Heart left ventricle (tissue), 16 donors: ENCODE measurements around the gene TTC39C. TPM values are rescaled to one million over a fixed set of nuclear protein-coding genes. Genes with fewer than 3 reads are reported as not detected.

Experiments used
- ATAC-seq, 4 donors: fragments of 200-7000 bp; cut with Tn5 transposase; one replicate each; pipeline ENCODE4 v1.9.1; 2020 to 2022; ENCODE audit warnings: moderate library complexity in 4 of 4, mild to moderate bottlenecking in 3 of 4, moderate number of reproducible peaks in 1 of 4
- DNase-seq, 5 donors: peaks; one replicate each; pipeline ENCODE4 v3.0.0-alpha.2; 2020
- H3K27ac ChIP-seq, 12 donors: fragments of 200-600 bp; sonication (generic) in 4 of 12; one replicate each; pipeline versions ENCODE4 v1.5.0 to v1.8.0; 2016 to 2022; ENCODE audit warnings: mild to moderate bottlenecking in 2 of 12
- H3K27me3 ChIP-seq, 9 donors: fragments of 200-600 bp; sonication (generic) in 2 of 9; one replicate each; pipeline versions ENCODE4 v1.5.1 to v1.8.0; 2016 to 2022; ENCODE audit warnings: mild to moderate bottlenecking in 3 of 9
- H3K36me3 ChIP-seq, 9 donors: fragments of 200-600 bp; sonication (generic) in 2 of 9; one replicate each; pipeline versions ENCODE4 v1.5.0 to v1.8.0; 2018 to 2022; ENCODE audit warnings: mild to moderate bottlenecking in 2 of 9
- H3K4me1 ChIP-seq, 12 donors: fragments of 200-600 bp; sonication (generic) in 4 of 12; one replicate each; pipeline versions ENCODE4 v1.5.0 to v1.8.0; 2016 to 2022; ENCODE audit warnings: mild to moderate bottlenecking in 3 of 12
- H3K4me3 ChIP-seq, 12 donors: fragments of 200-600 bp; sonication (generic) in 4 of 12; one replicate each; pipeline versions ENCODE4 v1.5.0 to v1.8.0; 2017 to 2022; ENCODE audit warnings: mild to moderate bottlenecking in 9 of 12, moderate library complexity in 4 of 12
- H3K9me3 ChIP-seq, 12 donors: fragments of 200-600 bp; sonication (generic) in 4 of 12; one replicate each; pipeline versions ENCODE4 v1.5.0 to v1.8.0; 2016 to 2022; ENCODE audit warnings: mild to moderate bottlenecking in 1 of 12
- POLR2A ChIP-seq, 2 donors: fragments of 450-650 bp; IDR thresholded peaks; one replicate each; pipeline ENCODE4 v1.6.1; 2017; ENCODE audit warnings: antibody characterized with exemption in 2 of 2, mild to moderate bottlenecking in 2 of 2, moderate library complexity in 2 of 2
- WGBS, 4 donors: extraction: QIAGEN DNeasy Blood & Tissue Kit in 2 of 4; methylation state at CpG; one replicate each; pipeline versions ENCODE4 v1.1.5 to v1.1.7; 2013 to 2018; 5-methylcytosine and 5-hydroxymethylcytosine counted together
- intact Hi-C, 10 donors: fragments of 100-400 bp; cut with DNase I; formaldehyde crosslinking; loops; one replicate each; pipeline versions ENCODE4 v1.11.1 to v1.14.2; 2022
- polyA plus RNA-seq, 2 donors: library from polyadenylated mRNA; stranded (reverse); fragments of 200-250 nt; gene quantifications; one replicate each; pipeline ENCODE4 v1.2.3, GENCODE V29; 2013
- total RNA-seq, 9 donors: library from RNA; depleted of rRNA in 2 of 9; stranded (reverse); fragments of >200 nt in 2 of 9; fragmentation: NEBNext Ultra II Directional in 3 of 9; extraction: Animal tissue kit (Norgen Biotek cat#: 25700) in 3 of 9; gene quantifications; one replicate each; pipeline versions ENCODE4 v1.1.0 to v1.2.4, GENCODE V29; 2016 to 2023
- TF ChIP-seq, protein P1 (sequence below), 12 donors: fragments of 200-600 bp; sonication (generic) in 4 of 12; IDR thresholded peaks; one replicate each; pipeline versions ENCODE4 v1.5.0 to v1.8.0; 2018 to 2022; ENCODE audit warnings: antibody characterized with exemption in 12 of 12, mild to moderate bottlenecking in 5 of 12
- donor health status: ischemic (EF 13 %, LVEDD 7.1; RV severe dilation, severe dysfunction).
- donor health status: healthy with polysubstance abuse.
- donor health status: DM: no; HTN: yes; CAD: no.
- donor health status: DM: no; HTN: no; CAD: no.
- donor health status: ischemic (EF 25% LVEDD 6.9; RV normal size, moderate dysfunction).
- donor health status: ischemic (EF 25% LVEDD 5.7; RV mildly dilated, moderate dysfunction).
- donor health status: healthy.
- donor health status: DM: yes; HTN: yes; CAD: no.
- donor health status: ischemic (EF 35%, LVEDD 5.7; RV mildly dilated, moderate dysfunction).
- donor health status: nonischemic (EF 11% LVEDD 7.7; RV severe dilation, severe dysfunction).
- donor health status: DM: yes; HTN: yes; CAD: no.
- donor health status: PGD.
- donor health status: ischemic (EF 29% LVEDD 5.4; RV normal size, mild dysfunction).
- donor health status: nonischemic (EF 23%, LVEDD 6.1; RV moderate dilation, normal function).

Gene TTC39C
- total and polyA plus RNA-seq, 11 donors, result 2.3 to 12.8 (median 4.7) TPM

- peaks cover 0 to 21% (median 0%) of the 10 kb centered on the region in 12 donors for H3K4me1 ChIP-seq
- no peak overlapping the region for H3K27ac ChIP-seq
- H3K27me3 ChIP-seq, result no peaks in the 10 kb centered on the region
- intact Hi-C loops, result loop anchor here in 4 of 10 donors (10.0 kb wide), 1 partner anchor 146 kb away; no protein-coding TSS in a partner anchor
- WGBS, 4 donors, result 93 to 98% (median 95%) methylated on average over 4 of the region's 4 CpGs
- no peaks in the 10 kb centered on the region for H3K36me3 ChIP-seq
- DNase-seq (no peak), ATAC-seq (no peak)
- H3K4me3 ChIP-seq, result no peak overlapping the region
- TF ChIP-seq POLR2A (IDR thresholded peaks at IDR 0.05), result no peak
- TF ChIP-seq, protein P1, sequence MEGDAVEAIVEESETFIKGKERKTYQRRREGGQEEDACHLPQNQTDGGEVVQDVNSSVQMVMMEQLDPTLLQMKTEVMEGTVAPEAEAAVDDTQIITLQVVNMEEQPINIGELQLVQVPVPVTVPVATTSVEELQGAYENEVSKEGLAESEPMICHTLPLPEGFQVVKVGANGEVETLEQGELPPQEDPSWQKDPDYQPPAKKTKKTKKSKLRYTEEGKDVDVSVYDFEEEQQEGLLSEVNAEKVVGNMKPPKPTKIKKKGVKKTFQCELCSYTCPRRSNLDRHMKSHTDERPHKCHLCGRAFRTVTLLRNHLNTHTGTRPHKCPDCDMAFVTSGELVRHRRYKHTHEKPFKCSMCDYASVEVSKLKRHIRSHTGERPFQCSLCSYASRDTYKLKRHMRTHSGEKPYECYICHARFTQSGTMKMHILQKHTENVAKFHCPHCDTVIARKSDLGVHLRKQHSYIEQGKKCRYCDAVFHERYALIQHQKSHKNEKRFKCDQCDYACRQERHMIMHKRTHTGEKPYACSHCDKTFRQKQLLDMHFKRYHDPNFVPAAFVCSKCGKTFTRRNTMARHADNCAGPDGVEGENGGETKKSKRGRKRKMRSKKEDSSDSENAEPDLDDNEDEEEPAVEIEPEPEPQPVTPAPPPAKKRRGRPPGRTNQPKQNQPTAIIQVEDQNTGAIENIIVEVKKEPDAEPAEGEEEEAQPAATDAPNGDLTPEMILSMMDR (IDR thresholded peaks at IDR 0.05), result no peak
- no peaks in the 10 kb centered on the region for H3K9me3 ChIP-seq
Observed at GRCh38 chr18:23968638-23969604, 45.6 kb upstream of the TTC39C start.

- TF ChIP-seq, protein P1 (IDR thresholded peaks at IDR 0.05), result no peak
- no peak for TF ChIP-seq POLR2A (IDR thresholded peaks at IDR 0.05)
- Histone ChIP-seq H3K4me1 (peaks cover 0 to 21% (median 0%) of the 10 kb centered on the region in 12 donors), H3K27ac (no peak overlapping the region), H3K36me3 (no peaks in the 10 kb centered on the region), H3K9me3 (peaks cover 0 to 4% (median 0%) of the 10 kb centered on the region in 12 donors), H3K4me3 (no peak overlapping the region), H3K27me3 (no peaks in the 10 kb centered on the region)
- ATAC-seq (no peak), DNase-seq (no peak)
- intact Hi-C loops, result loop anchor here in 4 of 10 donors (10.0 kb wide), 1 partner anchor 145 kb away; no protein-coding TSS in a partner anchor
- 89 to 96% (median 93%) methylated on average over 6 of the region's 6 CpGs for WGBS, 4 donors
Observed at GRCh38 chr18:23969664-23970063, 44.9 kb upstream of the TTC39C start.

DNA sequence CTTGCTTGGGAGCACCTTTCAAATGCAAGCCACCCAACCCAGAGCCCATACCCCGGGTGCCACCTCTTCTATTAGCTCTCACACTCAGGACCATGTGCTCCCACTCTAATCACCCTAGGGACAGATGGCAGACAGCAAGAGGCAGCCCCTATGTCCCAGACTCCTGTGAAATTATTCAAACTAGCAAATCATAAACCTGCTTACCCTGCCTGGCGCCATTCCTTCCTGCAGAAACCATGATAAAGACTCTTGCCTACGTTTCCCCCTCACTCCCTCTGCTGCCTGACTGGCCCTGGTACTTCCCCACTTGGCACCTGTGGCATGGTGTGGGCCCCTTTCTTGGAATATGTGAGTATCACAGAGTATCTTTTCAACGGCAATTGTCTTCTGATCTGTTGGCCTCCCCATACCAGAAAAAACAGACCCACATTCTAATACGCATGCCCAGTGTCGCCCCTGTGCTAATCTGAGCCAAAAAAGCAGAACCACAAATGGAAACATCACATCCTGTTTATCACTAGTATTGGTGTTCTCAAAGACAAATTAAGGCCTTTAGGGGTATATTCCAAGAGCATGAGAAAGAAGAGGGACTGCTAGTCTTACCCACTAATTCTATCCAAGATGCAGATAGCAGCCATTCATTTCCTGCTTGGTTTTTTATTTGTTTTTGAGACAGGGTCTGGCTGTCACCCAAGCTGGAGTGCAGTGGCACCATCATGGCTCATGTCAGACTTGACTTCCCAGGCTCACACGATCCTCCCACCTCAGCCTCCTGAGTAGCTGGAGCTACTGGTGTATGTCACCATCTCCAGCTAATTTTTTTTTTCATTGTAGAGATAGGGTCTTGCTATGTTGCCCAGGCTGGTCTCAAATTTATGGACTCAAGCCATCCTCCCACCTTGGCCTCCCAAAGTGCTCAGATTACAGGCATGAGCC lies 44.1 kb upstream of the TTC39C start:
- ATAC-seq, result no peak
- H3K9me3 ChIP-seq, result peaks cover 0 to 7% (median 0%) of the 10 kb centered on the region in 12 donors
- H3K4me1 ChIP-seq, result peaks cover 0 to 21% (median 0%) of the 10 kb centered on the region in 12 donors
- H3K27me3 ChIP-seq, result no peaks in the 10 kb centered on the region
- H3K36me3 ChIP-seq, result no peaks in the 10 kb centered on the region
- TF ChIP-seq, protein P1 (IDR thresholded peaks at IDR 0.05), result no peak
- TF ChIP-seq POLR2A (IDR thresholded peaks at IDR 0.05), result no peak
- 79 to 90% (median 81%) methylated on average over 7 of the region's 7 CpGs for WGBS, 4 donors
- no peak overlapping the region for H3K27ac ChIP-seq
- H3K4me3 ChIP-seq, result no peak overlapping the region
- DNase-seq, result no peak
- intact Hi-C loops, result no loop called here
